ENCODE data around the gene PRPF38B.
"Not testable (repeated sequence)": the region's sequence is repeated elsewhere in the genome, so short reads cannot be mapped to it uniquely, and the experiment has no call there.

The PRPF38B gene

DNA sequence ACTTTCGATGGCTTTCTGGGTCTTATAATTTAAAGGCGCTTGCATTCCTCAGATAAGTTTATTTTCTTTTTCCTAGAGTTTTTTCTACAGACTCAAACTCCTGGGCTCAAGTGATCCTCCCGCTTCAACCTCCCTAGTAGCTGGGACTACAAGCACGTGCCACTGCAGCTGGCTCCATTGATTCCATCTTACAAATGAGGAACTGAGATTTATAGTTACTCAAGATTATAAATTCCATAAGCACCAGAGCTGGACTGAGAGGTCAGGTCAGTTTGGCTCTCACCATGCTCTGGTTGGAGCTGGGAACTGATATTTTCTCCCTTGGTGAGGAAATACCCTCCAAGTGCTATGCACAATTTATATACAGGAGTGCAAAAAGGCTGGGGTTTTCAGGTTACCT is 13.4 kb upstream of the PRPF38B start:
- in situ Hi-C loops (cut with MboI; ENCODE audit: low sequenced_read_pairs): no loop called here

DNA sequence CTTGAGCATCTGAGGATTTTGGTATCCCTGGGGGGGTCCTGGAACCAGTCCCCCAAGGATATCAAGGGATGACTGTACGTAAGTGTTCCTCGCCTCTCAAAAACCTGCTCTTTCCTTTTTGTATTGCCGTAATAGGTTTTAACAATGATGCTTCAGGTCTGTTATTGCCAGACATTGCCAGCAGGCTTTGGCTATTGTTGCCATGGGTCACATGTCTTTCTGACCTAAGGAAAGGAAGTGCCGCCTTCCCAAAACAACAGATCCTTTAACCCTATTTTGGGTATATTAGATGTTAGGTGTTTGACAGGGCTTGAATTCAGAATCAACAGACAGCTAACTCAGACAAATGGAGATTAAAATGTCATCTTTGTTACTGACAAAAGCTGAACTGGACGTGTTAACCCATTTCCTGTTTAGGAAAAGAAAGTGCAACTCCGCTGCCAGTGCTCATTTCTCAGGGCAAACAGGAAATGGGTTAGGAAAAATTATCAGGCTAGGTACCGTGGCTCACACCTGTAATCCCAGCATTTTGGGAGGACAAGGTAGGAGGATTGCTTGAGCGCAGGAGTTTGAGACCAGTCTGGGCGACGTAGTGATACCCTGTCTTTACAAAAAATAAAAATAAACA is 12.4 kb upstream of the PRPF38B start:
- in situ Hi-C loops (cut with MboI; ENCODE audit: low sequenced_read_pairs): no loop called here

DNA sequence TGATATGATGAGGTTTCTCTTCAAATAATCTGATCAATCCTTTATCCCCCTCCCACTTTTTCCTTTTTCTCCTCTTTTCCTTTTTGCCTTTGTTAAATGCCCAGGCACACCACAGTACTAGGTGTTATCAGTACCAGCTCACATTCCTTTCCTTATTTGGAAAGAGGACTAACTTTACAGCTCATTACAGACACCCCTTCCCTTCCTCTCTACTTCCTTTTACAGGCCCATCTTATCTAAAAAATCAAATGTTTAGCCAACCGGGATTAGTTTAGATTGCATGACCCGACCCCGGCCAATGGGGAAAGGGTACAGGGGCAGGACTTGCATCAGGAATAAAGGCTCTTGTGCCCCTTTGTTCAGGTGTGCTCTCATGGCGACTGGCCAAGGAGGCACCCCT is 10.4 kb upstream of the PRPF38B start:
- in situ Hi-C loops (cut with MboI; ENCODE audit: low sequenced_read_pairs): not testable (repeated sequence)

GRCh38 chr1:108685529-108685928 is 6.6 kb upstream of the PRPF38B start:
- in situ Hi-C loops (cut with MboI; ENCODE audit: low sequenced_read_pairs): no loop called here

- in situ Hi-C loops (cut with MboI; ENCODE audit: low sequenced_read_pairs): no loop called here
These were observed 5.3 kb upstream of the PRPF38B start for GRCh38 chr1:108686614-108687313.

DNA sequence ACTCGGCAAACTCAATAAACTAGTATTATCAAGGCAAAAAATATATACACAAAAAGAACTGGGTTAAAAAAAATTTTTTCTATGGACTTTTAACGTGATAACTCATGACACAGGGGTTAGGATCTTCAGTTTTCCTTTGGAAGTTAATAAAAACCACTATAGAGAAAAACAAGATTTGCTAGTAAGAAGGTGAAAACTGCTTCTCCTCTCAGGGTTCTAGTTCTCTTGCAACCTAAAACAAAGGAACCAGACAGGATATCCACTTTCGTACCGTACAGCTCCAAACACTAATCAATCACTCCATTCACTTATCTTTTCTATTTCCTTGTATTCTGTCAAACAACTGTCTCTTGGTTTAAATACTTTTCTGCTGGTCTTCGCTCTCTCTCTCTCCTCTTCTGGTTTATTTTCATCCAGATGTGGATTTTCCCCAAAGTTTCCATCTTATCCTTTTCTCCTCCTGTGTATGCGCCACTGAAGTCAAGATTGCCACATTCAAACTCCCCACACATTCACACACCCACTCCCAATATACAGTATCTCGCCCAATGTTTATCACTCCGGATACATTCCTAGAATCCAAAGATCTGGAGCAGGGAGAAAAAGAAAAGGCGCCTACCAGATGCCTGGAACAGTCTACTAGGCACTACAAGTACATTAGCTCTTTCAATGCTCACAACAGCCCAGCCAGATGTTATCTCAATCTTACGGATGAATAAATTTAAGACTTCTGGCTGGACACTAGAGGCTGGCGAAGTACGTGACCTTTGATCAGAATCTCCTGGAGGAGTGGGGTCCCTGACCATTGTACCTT is 775 bp upstream of the PRPF38B start:
- in situ Hi-C loops (cut with MboI; ENCODE audit: low sequenced_read_pairs): no loop called here

- in situ Hi-C loops (cut with MboI; ENCODE audit: low sequenced_read_pairs): no loop called here
These were observed 880 bp downstream of the PRPF38B start for GRCh38 chr1:108692724-108693655.

DNA sequence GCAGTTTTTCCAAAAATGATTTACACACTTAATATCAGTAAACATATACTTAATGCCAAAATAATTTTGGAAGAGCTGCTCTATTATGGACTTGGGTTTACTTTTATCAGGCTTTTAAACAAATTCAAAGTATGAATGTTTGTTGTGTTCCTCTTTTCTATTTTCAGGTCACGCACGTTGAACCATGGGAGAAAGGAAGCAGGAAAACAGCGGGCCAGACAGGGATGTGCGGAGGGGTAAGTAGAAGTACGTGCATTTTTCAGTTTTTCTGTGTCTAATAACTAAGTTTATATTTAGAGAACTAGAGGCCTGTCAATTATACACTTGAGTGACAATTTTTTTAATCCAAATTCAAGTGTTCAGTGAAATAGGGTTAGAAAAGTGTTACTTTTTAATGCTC is 3.4 kb downstream of the PRPF38B start:
- in situ Hi-C loops (cut with MboI; ENCODE audit: low sequenced_read_pairs): no loop called here

DNA sequence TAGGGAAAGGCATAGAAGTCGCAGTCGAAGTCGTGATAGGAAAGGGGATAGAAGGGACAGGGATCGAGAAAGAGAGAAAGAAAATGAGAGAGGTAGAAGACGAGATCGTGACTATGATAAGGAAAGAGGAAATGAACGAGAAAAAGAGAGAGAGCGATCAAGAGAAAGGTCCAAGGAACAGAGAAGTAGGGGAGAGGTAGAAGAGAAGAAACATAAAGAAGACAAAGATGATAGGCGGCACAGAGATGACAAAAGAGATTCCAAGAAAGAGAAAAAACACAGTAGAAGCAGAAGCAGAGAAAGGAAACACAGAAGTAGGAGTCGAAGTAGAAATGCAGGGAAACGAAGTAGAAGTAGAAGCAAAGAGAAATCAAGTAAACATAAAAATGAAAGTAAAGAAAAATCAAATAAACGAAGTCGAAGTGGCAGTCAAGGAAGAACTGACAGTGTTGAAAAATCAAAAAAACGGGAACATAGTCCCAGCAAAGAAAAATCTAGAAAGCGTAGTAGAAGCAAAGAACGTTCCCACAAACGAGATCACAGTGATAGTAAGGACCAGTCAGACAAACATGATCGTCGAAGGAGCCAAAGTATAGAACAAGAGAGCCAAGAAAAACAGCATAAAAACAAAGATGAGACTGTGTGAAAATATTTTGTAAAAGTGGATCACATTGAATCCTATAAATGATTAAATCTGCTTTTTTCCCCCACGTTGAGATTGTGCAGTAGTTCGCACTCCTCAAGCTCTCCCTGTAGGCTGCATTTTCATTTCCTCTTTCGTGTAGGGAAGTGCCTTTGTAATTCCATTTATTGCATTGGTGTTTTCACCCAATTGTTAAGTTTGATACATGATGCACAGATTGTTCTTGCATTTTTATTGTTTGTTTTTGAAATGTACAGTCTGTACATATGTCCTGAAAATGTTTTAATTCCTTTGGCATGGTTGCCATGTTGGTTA is 7.5 kb downstream of the PRPF38B start:
- in situ Hi-C loops (cut with MboI; ENCODE audit: low sequenced_read_pairs): no loop called here

- in situ Hi-C loops (cut with MboI; ENCODE audit: low sequenced_read_pairs): no loop called here
These were observed 9.2 kb downstream of the PRPF38B start for GRCh38 chr1:108701176-108701849.

DNA sequence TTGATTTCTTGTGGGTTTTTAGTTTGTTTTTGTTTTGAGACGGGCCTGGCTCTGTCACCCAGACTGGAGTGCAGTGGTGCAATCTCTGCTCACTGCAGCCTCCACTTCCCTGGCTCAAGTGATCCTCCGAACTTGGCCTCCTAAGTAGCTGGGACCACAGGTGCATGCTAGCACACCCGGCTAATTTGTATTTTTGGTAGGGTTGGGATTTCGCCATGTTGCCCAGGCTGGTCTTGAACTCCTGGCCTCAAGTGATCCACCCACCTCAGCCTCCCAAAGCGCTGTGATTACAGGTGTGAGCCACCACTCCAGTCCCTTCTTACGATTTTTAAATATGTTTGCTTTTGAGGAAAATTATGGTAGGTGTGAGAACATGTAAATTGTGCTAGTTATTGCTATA is 10.0 kb downstream of the PRPF38B start:
- in situ Hi-C loops (cut with MboI; ENCODE audit: low sequenced_read_pairs): not testable (repeated sequence)

DNA sequence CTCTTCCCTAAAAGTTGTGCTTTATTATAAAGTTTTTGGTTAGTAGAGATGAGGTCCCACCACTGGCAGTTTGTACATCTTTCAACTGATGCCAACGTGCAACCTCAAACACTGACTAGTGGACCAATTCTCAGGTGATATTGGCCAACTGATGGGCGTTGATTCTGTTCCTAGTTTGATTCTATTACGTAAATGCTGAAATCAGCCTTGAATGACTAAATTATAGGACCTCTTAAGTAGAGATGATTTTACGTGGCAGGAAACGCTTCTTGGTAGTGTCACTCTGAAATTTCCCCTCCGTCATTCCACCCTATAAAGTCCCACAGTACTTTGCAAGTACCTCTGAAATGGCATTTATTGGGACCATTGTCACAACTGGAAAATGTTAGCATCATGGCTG is 11.8 kb downstream of the PRPF38B start:
- in situ Hi-C loops (cut with MboI; ENCODE audit: low sequenced_read_pairs): no loop called here

- in situ Hi-C loops (cut with MboI; ENCODE audit: low sequenced_read_pairs): no loop called here
These were observed 12.4 kb downstream of the PRPF38B start for GRCh38 chr1:108704496-108704895.

GRCh38 chr1:108706643-108707042 is 14.5 kb downstream of the PRPF38B start:
- in situ Hi-C loops (cut with MboI; ENCODE audit: low sequenced_read_pairs): no loop called here

DNA sequence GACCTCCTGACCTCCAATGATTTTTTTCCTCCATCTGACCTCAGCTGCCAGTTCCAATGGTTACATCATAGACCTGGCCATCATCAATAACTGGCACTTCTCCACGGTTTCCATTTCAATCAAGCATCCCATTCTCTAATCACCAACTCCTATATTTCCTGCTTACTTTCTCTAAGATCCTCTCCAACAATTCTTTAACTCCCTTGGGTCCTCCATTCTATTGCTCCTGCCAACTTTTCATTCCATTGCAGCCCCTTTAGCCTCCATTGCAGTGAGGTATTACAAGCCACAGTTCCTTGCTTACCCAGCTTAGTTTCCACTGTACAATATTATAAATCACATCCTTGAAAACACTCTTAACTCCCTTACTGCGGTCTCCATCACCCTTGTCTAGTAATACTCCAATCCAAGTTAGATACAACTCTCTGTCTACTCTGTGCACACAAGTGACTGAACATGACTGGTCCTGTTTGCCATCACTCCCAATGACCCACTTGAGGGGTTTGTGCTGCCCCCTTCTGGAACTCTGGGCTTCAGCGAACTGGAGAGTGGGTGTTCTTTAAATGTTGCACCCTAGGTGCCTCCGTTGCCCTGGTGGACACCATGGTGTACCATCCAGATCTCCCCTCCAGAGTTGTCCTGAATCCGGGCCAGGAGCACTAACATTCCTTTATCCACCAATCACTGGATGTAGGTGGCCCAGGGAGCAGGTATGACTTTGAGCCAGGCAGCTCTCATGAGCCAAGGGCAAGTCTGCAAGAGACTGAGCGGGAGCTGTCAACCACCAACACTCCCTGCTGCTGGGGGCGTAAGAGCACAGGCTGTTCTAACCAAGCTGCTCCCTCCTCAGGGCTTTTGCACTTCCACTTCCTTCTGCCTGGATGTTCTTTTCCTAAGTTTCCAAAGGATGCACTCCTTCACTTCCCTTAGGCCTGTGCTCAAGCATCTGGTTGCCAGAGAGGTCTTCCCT is 16.9 kb downstream of the PRPF38B start:
- in situ Hi-C loops (cut with MboI; ENCODE audit: low sequenced_read_pairs): no loop called here

- in situ Hi-C loops (cut with MboI; ENCODE audit: low sequenced_read_pairs): no loop called here
These were observed 20.6 kb downstream of the PRPF38B start, which contains the start of gene FNDC7 for GRCh38 chr1:108712606-108713150. TSS of gene FNDC7 (plus strand) at chr1:108712908. CDS start at chr1:108712934, 26 bp downstream.

GRCh38 chr1:108715932-108716331 is 23.8 kb downstream of the PRPF38B start:
- in situ Hi-C loops (cut with MboI; ENCODE audit: low sequenced_read_pairs): no loop called here

All from HL-60/S4 (cell line).